Choroid plexus epithelial cell (primary cell): Measurements from ENCODE around the gene PTCH2.

Source experiments
- DNase-seq: peaks from one replicate; pipeline ENCODE4 v3.0.0-alpha.2; 2010; ENCODE audit warnings: low read depth
- H3K4me3 ChIP-seq: 2 replicates; pipeline ENCODE4 v1.5.1; 2011; ENCODE audit warnings: low read depth, mild to moderate bottlenecking, control low read depth, low read length, moderate library complexity
- TF ChIP-seq, protein P1 (sequence below): conservative IDR thresholded peaks from 2 replicates; pipeline ENCODE4 v1.5.1; 2011; ENCODE audit warnings: low read depth, mild to moderate bottlenecking, control low read depth, inconsistent platforms, low read length, moderate library complexity

Gene PTCH2

DNA sequence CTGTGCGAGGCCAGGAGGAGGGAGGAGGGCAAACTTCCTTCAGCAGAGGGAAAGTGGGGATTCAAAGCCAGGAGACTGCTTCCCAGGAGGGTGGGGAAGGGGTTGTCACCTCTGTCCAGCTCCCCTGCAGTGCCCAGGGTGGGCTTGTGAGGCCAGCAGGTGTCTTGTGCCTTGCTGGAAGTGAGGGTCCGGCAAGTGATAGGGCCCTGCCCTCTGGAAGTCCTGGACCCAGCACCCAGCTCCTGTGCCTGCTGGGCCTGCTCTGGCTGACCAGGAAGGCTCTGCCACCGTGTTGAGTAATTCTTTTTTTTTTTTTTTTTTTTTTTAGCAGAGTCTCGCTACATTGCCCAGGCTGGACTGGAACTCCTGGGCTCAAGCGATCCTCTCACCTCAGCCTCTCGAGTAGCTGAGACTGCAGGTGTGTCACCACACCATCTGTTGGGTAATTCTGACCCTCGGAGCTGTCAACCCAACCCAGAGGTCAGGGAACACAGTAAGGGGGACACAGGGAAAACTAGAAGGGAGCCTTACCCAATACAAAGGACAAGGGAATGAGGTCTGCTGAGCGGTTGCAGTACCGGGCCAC lies 56.1 kb downstream of the PTCH2 start:
- no peak for DNase-seq
- H3K4me3 ChIP-seq: no peak overlapping the region
- TF ChIP-seq, protein P1, sequence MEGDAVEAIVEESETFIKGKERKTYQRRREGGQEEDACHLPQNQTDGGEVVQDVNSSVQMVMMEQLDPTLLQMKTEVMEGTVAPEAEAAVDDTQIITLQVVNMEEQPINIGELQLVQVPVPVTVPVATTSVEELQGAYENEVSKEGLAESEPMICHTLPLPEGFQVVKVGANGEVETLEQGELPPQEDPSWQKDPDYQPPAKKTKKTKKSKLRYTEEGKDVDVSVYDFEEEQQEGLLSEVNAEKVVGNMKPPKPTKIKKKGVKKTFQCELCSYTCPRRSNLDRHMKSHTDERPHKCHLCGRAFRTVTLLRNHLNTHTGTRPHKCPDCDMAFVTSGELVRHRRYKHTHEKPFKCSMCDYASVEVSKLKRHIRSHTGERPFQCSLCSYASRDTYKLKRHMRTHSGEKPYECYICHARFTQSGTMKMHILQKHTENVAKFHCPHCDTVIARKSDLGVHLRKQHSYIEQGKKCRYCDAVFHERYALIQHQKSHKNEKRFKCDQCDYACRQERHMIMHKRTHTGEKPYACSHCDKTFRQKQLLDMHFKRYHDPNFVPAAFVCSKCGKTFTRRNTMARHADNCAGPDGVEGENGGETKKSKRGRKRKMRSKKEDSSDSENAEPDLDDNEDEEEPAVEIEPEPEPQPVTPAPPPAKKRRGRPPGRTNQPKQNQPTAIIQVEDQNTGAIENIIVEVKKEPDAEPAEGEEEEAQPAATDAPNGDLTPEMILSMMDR: no peak

DNA sequence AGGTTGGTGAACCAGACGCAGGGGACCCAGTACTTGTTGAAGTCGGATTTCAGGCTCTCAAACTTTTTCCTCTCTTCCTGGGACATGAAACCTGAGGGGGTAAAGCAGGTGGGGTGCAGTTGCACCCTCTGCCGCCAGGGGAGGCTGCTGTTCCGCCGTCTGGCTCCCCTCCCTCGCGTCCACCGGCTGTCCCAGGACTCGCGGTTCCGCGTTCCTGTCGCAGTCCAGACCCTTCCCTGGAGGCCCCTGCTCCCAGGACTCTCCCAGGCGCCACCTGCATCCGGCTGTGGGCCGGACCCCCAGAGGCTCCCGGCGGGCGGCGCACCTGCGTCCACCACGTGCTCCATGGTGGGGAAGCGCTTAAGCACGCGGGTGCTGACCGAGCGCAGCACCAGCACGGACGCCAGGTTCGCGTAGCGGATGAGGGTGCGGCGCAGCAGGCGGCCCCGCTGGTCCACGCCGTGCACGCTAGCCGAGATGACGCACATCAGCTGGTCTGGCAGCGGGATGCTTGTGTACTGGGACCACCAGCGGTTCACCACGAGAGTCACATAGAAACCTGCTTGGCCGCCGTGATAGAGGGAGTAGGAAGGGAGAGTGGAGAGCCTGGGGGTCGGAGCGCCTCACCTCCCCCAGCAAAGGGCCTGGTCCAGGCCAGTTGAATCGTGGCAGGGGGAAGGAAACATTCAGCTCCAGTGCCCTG lies 56.8 kb downstream of the PTCH2 start:
- DNase-seq: peak; percentile 88
- H3K4me3 ChIP-seq: peak overlapping the region; percentile 56
- TF ChIP-seq, protein P1: peak; percentile 98

DNA sequence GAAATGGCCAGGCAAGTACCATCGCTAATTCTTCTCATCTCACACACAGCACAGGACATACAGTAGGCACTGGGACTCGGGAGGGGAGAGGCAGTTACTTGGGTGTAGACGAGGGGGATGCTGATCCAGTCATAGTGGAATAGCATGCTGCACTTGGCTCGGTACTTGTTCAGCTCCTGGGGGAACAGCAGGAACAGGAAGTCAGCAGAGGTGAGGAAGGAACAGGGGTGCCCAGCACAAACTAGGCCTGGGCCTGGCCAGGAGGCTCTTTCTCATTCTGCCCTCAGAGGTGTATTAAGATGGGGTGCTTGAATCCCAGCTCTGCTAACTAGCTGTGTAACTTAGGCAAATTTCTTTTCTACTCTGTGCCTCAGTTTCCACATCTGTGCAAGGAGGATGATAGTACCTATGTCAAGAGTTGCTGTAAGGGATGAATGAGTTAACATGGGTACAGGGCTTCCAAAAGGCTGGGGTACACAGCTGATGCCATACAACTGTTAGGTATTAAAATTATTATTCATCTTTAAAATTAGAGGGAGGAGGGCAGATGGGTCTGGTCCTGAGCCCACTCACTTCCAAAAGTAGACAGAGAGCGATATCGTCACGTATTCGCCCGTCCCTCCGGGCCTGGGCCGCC lies 57.4 kb downstream of the PTCH2 start:
- DNase-seq: no peak
- TF ChIP-seq, protein P1: no peak
- peak overlapping the region; percentile 56 for H3K4me3 ChIP-seq

DNA sequence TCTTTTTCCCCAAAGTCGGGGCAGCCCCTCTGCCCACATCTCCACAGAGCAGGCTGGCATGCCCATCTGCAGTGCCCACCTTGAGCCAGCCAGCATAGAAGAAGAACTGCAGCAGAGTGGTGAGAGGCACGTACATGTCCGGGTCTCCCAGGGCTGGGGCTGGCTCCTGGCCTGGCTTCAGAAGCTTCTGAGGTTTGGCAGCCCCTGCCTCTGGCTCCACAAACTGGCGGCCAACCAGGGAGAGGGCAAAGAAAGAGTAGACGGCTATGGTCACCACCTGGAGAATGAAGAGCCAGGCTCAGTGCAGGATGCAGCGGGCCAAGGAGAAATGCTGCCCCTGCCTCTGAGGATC lies 58.0 kb downstream of the PTCH2 start:
- no peak overlapping the region for H3K4me3 ChIP-seq
- no peak for DNase-seq
- TF ChIP-seq, protein P1: no peak

DNA sequence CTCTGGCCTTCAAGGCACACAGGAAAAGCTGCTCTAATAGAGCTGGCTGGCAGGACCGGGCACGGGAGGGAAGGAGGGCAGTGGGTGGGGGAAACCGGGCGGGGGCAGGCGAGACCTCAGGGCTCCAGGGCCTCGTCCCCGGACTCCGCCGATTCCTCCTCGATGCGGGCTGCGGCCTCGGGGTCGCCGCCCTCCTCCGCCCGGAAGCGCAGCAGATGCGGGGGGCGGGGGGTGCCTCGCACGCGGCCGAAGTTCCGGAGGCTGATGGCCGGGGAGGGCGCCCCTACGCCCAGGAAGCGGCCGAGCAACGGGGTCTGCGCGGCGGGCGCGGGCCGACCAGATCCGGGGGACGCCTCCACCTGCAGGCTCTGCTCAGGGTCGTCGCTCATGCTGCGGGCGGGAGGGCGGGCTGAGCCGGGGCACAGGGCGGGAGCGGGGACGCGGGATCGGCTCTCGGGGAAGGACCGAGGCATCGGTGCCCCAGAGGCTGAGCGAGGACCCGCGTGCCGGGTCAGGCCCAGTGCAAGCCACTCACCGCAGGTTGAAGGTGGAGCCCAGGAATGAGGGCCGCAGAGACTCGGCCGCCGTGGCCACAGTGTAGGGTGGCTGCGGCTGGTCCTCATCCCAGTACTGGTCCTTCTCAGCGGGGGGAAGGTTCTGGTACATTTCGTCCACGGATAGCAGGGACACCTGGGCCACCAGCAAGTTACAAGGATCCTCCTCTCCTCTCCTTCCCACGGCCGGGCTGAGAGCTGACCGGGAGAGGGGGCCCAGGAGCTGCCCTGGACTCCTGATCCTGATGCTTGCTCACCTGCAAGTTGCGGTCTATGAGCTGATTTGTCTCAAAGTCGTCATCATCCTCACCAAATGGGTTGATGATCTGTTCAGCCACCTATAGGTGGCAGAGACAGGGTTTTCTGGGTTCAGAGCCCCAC lies 58.7 kb downstream of the PTCH2 start:
- TF ChIP-seq, protein P1: peak; percentile 33
- no peak for DNase-seq
- H3K4me3 ChIP-seq: peak overlapping the region; percentile 51

DNA sequence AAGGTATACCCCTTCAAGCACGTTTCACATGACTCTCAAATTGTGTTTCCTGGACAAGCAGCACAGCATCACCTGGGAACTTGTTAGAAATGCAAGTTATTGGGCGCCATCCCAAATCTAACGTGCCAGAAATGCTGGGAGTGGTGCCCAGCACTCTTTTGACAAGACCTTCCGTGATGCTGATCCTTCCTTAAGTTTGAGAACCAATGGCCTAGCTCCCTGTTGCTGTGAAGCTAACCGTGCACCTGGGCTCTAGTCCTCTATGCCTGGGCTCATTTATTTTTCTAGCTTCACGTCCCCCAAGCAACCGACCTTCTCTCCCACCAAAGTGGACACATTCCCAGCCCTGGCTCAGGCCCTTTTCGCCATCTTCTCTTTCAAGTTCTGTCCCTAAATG lies 59.4 kb downstream of the PTCH2 start:
- TF ChIP-seq, protein P1: no peak
- no peak for DNase-seq

More for the DNA sequence above, 59.4 kb downstream of the PTCH2 start:
- peak overlapping the region; percentile 51 for H3K4me3 ChIP-seq
